Ovary (tissue), 9 donors: ENCODE results near the gene ICA1L. TPM values are rescaled to one million over a fixed set of nuclear protein-coding genes. Genes with fewer than 3 reads are reported as not detected.

Experiments used
- DNase-seq, 5 donors: peaks; one replicate each; pipeline ENCODE4 v3.0.0-alpha.2; 2019 to 2020
- H3K27ac ChIP-seq, 2 donors: fragments of 200-600 bp; one replicate each; pipeline versions ENCODE4 v1.5.1 to v1.8.0; 2019 to 2022
- H3K27me3 ChIP-seq: fragments of 200-600 bp; one replicate; pipeline ENCODE4 v1.8.0; 2022
- H3K36me3 ChIP-seq: fragments of 200-600 bp; sonication (generic); one replicate; pipeline ENCODE4 v1.5.1; 2019
- H3K4me1 ChIP-seq: one replicate; pipeline ENCODE4 v1.8.1; 2013; ENCODE audit warnings: mild to moderate bottlenecking, moderate library complexity; ENCODE audit not compliant: insufficient read depth
- H3K4me3 ChIP-seq: fragments of 200-600 bp; sonication (generic); one replicate; pipeline ENCODE4 v1.5.1; 2017
- H3K9me3 ChIP-seq, 2 donors: fragments of 200-600 bp in 1 of 2; sonication (generic) in 1 of 2; one replicate each; pipeline versions ENCODE4 v1.5.1 to v1.8.1; 2013 to 2019; ENCODE audit warnings: mild to moderate bottlenecking in 1 of 2, moderate library complexity in 1 of 2
- EP300 ChIP-seq: sonication (generic); formaldehyde crosslinking; IDR thresholded peaks from one replicate; pipeline ENCODE4 v1.6.1; 2017; ENCODE audit warnings: antibody characterized with exemption
- POLR2A ChIP-seq: fragments of 450-650 bp; IDR thresholded peaks from one replicate; pipeline ENCODE4 v1.6.1; 2017; ENCODE audit warnings: antibody characterized with exemption, mild to moderate bottlenecking, moderate library complexity
- WGBS, 3 donors: extraction: QIAGEN DNeasy Blood & Tissue Kit in 1 of 3; methylation state at CpG; one replicate each; pipeline versions ENCODE4 v1.1.5 to v1.1.7; 2013 to 2017; 5-methylcytosine and 5-hydroxymethylcytosine counted together
- intact Hi-C, 4 donors: fragments of 100-400 bp; cut with DNase I; formaldehyde crosslinking; loops; one replicate each; pipeline versions ENCODE4 v1.11.0 to v1.15.1; 2022 to 2023
- polyA plus RNA-seq, 2 donors: library from polyadenylated mRNA; stranded (reverse); fragments of 200-250 nt in 1 of 2; fragments of 350-450 nt in 1 of 2; fragmentation: Illumina TruSeq in 1 of 2; extraction: RNeasy Lipid Tissue Mini Kit (QIAGEN cat#74804) in 1 of 2; gene quantifications; one replicate each; pipeline ENCODE4 v1.2.3, GENCODE V29; 2013 to 2014
- total RNA-seq, 7 donors: library from RNA; depleted of rRNA in 2 of 7; stranded (reverse); fragments of >200 nt in 2 of 7; fragmentation: NEBNext Ultra II Directional in 3 of 7; extraction: Animal tissue kit (Norgen Biotek cat#: 25700) in 3 of 7; gene quantifications; one replicate each; pipeline versions ENCODE4 v1.1.0 to v1.2.4, GENCODE V29; 2016 to 2023
- TF ChIP-seq, protein P1 (sequence below), 3 donors: fragments of 450-650 bp in 2 of 3; fragments of 200-600 bp in 1 of 3; IDR thresholded peaks; one replicate each; pipeline versions ENCODE4 v1.5.1 to v1.8.0; 2016 to 2022; ENCODE audit warnings: antibody characterized with exemption in 3 of 3, mild to moderate bottlenecking in 1 of 3
- donor health status: DM: no; HTN: no; CAD: no; lungs with moderate emphysema.
- donor health status: DM: no; HTN: no; CAD: no.
- donor health status: Bipolar disorder and iron deficiency.
- donor health status: DM: yes; HTN: yes; CAD: no.
- donor health status: DM: no; HTN: no; CAD: no.
- donor health status: DM: yes; HTN: yes; CAD: no.

Gene ICA1L
- total and polyA plus RNA-seq, 9 donors = 6.3 to 24.6 (median 19.7) TPM

DNA sequence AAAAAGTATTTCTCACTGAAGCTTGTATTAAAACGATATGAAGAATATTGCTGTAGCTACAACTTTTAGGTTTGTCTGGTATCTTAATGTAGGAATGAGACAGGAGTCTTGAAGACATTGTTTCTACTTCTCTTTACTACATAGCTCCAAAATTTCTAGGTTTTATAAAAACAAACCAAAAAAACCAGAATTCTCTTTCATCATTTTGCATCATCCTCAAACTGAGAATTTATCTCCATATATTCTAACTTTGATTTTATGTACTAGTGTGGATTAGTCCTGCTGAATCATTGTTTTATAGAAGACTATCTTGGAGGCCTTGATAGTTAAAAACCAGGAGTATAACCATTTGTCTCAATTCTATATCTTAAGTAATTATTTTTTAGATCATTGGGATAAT, 100.2 kb downstream of the ICA1L start:
- no peak overlapping the region for H3K27ac ChIP-seq
- H3K4me1 ChIP-seq = peaks cover 8% of the 10 kb centered on the region
- no peaks in the 10 kb centered on the region for H3K9me3 ChIP-seq
- no peak for DNase-seq
- TF ChIP-seq EP300 (no peak), POLR2A (no peak)
- TF ChIP-seq, protein P1, sequence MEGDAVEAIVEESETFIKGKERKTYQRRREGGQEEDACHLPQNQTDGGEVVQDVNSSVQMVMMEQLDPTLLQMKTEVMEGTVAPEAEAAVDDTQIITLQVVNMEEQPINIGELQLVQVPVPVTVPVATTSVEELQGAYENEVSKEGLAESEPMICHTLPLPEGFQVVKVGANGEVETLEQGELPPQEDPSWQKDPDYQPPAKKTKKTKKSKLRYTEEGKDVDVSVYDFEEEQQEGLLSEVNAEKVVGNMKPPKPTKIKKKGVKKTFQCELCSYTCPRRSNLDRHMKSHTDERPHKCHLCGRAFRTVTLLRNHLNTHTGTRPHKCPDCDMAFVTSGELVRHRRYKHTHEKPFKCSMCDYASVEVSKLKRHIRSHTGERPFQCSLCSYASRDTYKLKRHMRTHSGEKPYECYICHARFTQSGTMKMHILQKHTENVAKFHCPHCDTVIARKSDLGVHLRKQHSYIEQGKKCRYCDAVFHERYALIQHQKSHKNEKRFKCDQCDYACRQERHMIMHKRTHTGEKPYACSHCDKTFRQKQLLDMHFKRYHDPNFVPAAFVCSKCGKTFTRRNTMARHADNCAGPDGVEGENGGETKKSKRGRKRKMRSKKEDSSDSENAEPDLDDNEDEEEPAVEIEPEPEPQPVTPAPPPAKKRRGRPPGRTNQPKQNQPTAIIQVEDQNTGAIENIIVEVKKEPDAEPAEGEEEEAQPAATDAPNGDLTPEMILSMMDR (IDR thresholded peaks at IDR 0.05) = no peak
- H3K4me3 ChIP-seq = no peak overlapping the region
- 76 to 88% (median 83%) methylated on average over 1 of the region's 1 CpG for WGBS, 3 donors
- H3K36me3 ChIP-seq = no peaks in the 10 kb centered on the region
- intact Hi-C loops = no loop called here
- no peaks in the 10 kb centered on the region for H3K27me3 ChIP-seq

DNA sequence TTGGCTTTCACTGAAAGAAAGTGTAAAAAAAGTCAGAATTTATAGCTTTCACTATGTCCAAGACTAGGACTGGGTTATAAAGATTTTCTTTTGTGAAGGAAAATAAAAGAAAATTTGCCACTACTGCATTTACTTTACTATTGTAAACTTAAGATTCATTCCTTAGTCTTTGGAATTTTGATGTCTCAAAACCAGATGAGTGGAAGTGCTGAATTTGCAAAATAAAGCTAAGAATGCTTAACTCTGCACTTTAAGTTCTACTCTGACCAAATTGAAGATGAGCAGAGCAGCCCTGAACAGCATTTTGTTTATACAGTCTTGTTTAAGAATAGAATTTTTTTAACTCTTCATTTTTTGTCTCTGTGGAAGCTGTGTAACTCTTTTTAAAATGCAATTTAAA, 102.4 kb downstream of the ICA1L start:
- Histone ChIP-seq H3K9me3 (no peaks in the 10 kb centered on the region), H3K27me3 (no peaks in the 10 kb centered on the region), H3K36me3 (no peaks in the 10 kb centered on the region), H3K4me1 (peaks cover 5% of the 10 kb centered on the region), H3K27ac (no peak overlapping the region), H3K4me3 (no peak overlapping the region)
- no peak for TF ChIP-seq EP300
- TF ChIP-seq, protein P1 (IDR thresholded peaks at IDR 0.05) = no peak
- no peak for TF ChIP-seq POLR2A
- no peak for DNase-seq
- intact Hi-C loops = no loop called here

DNA sequence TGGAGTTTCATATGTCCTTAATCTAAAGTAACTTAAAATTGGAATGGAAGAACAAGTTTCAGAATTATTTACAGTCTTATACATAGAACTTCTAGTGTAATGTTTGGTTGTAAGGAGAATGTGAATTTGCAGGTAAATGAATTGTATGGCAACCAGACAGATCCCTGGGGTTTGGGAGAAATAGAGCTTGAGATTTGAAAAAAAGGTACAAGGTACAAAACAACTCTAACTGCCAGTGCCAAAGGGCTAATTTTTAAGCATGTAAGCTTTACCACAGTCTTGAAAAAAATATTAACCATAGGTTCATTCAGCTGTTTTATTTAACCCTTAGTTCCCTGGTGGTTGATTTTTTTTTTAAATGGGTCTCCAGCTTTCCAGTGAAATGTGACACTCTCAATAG, 103.3 kb downstream of the ICA1L start:
- no peak for DNase-seq
- Histone ChIP-seq H3K4me3 (no peak overlapping the region), H3K27me3 (no peaks in the 10 kb centered on the region), H3K27ac (no peak overlapping the region), H3K36me3 (no peaks in the 10 kb centered on the region), H3K4me1 (peaks cover 5% of the 10 kb centered on the region), H3K9me3 (no peaks in the 10 kb centered on the region)
- intact Hi-C loops = no loop called here
- TF ChIP-seq, protein P1 (IDR thresholded peaks at IDR 0.05) = no peak
- no peak for TF ChIP-seq EP300
- TF ChIP-seq POLR2A = no peak

DNA sequence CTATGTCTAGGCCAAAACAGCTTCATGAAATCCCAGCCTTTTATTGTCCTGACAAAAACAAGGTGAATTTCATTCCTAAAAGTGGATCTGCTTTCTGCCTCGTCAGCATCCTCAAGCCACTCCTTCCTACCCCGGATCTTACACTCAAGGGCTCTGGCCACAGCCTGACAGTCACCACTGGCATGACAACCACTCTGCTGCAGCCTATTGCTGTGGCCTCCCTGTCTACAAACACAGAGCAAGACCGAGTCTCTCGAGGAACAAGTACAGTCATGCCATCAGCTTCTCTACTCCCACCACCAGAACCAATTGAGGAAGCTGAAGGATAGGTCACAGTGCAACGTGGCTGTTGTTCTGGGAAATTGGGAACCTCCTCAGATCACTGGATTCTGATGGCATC, 106.1 kb downstream of the ICA1L start:
- intact Hi-C loops = no loop called here
- no peak overlapping the region for H3K27ac ChIP-seq
- 88 to 94% (median 90%) methylated on average over 5 of the region's 5 CpGs for WGBS, 3 donors

More for the DNA sequence above, 106.1 kb downstream of the ICA1L start:
- TF ChIP-seq, protein P1 (IDR thresholded peaks at IDR 0.05) = no peak
- TF ChIP-seq EP300 (no peak), POLR2A (no peak)
- DNase-seq = no peak
- Histone ChIP-seq H3K4me1 (no peaks in the 10 kb centered on the region), H3K4me3 (no peak overlapping the region), H3K9me3 (no peaks in the 10 kb centered on the region), H3K27me3 (no peaks in the 10 kb centered on the region), H3K36me3 (no peaks in the 10 kb centered on the region)
